Ishikawa (cell line): ENCODE results near the gene RPS6KA6.
A peak's percentile ranks its signal among the peaks of the same experiment; 100 is the strongest.

Source experiments
- CEBPB ChIP-seq: IDR thresholded peaks from 2 replicates; pipeline ENCODE4 v1.6.1; 2012
- CREB1 ChIP-seq: IDR thresholded peaks from 2 replicates; pipeline ENCODE4 v1.6.1; 2012; ENCODE audit warnings: low read depth
- EGR1 ChIP-seq: IDR thresholded peaks from 2 replicates; pipeline ENCODE4 v1.6.1; 2012
- EP300 ChIP-seq: IDR thresholded peaks from 2 replicates; pipeline ENCODE4 v1.6.1; 2012; ENCODE audit warnings: borderline replicate concordance
- FOXM1 ChIP-seq: IDR thresholded peaks from 2 replicates; pipeline ENCODE4 v1.6.1; 2012; ENCODE audit warnings: low read depth, borderline replicate concordance
- MAX ChIP-seq: IDR thresholded peaks from 2 replicates; pipeline ENCODE4 v1.6.1; 2012
- NFIC ChIP-seq: IDR thresholded peaks from 2 replicates; pipeline ENCODE4 v1.6.1; 2012
- RAD21 ChIP-seq: IDR thresholded peaks from 2 replicates; pipeline ENCODE4 v1.6.1; 2012; ENCODE audit warnings: low read depth
- REST ChIP-seq: IDR thresholded peaks from 2 replicates; pipeline ENCODE4 v1.6.1; 2012; ENCODE audit warnings: low read depth, mild to moderate bottlenecking
- TAF1 ChIP-seq: IDR thresholded peaks from 2 replicates; pipeline ENCODE4 v1.6.1; 2012; ENCODE audit warnings: low read depth, mild to moderate bottlenecking
- TCF12 ChIP-seq: IDR thresholded peaks from 2 replicates; pipeline ENCODE4 v1.6.1; 2012; ENCODE audit warnings: low read depth
- TEAD4 ChIP-seq: IDR thresholded peaks from 2 replicates; pipeline ENCODE4 v1.6.1; 2012
- USF1 ChIP-seq: IDR thresholded peaks from 2 replicates; pipeline ENCODE4 v1.6.1; 2012
- YY1 ChIP-seq: IDR thresholded peaks from 2 replicates; pipeline ENCODE4 v1.6.1; 2012; ENCODE audit warnings: low read depth
- ZBTB7A ChIP-seq: IDR thresholded peaks from 2 replicates; pipeline ENCODE4 v1.6.1; 2012; ENCODE audit warnings: low read depth

Gene RPS6KA6

GRCh38 chrX:84199688-84200087 lies 11.7 kb upstream of the RPS6KA6 start:
- TF ChIP-seq FOXM1: no peak
- TF ChIP-seq EGR1: no peak
- no peak for TF ChIP-seq ZBTB7A
- TF ChIP-seq MAX: no peak
- TF ChIP-seq REST: no peak
- no peak for TF ChIP-seq TAF1
- no peak for TF ChIP-seq TCF12
- TF ChIP-seq YY1: no peak
- no peak for TF ChIP-seq CREB1
- no peak for TF ChIP-seq TEAD4
- no peak for TF ChIP-seq USF1
- no peak for TF ChIP-seq NFIC
- no peak for TF ChIP-seq CEBPB
- TF ChIP-seq RAD21: no peak
- no peak for TF ChIP-seq EP300

- TF ChIP-seq REST (no peak), TEAD4 (no peak), CEBPB (no peak), MAX (no peak), EP300 (no peak), NFIC (no peak), EGR1 (no peak), TCF12 (no peak), RAD21 (no peak), USF1 (no peak), ZBTB7A (no peak), TAF1 (no peak), FOXM1 (no peak)
These were observed 9.6 kb upstream of the RPS6KA6 start for GRCh38 chrX:84197550-84197949.

GRCh38 chrX:84192006-84192405 lies 4.0 kb upstream of the RPS6KA6 start:
- TF ChIP-seq CREB1: no peak
- TF ChIP-seq REST: peak; percentile 72

GRCh38 chrX:84189125-84189524 lies 1.1 kb upstream of the RPS6KA6 start:
- TF ChIP-seq CEBPB (no peak), REST (peak; percentile 33; the same call in 1 of the 2 replicates), NFIC (no peak)
